HL-60 (cell line): ENCODE measurements around the gene IL17B.

ENCODE experiments used
- POLR2AphosphoS5 ChIP-seq: IDR thresholded peaks from 2 replicates; pipeline ENCODE4 v1.6.1; 2012; ENCODE audit warnings: low read depth
- TF ChIP-seq, protein P1 (sequence below): IDR thresholded peaks from one replicate; pipeline ENCODE4 v1.5.1; 2011; ENCODE audit warnings: low read length, control low read depth, inconsistent platforms; ENCODE audit not compliant: insufficient read depth

DNA sequence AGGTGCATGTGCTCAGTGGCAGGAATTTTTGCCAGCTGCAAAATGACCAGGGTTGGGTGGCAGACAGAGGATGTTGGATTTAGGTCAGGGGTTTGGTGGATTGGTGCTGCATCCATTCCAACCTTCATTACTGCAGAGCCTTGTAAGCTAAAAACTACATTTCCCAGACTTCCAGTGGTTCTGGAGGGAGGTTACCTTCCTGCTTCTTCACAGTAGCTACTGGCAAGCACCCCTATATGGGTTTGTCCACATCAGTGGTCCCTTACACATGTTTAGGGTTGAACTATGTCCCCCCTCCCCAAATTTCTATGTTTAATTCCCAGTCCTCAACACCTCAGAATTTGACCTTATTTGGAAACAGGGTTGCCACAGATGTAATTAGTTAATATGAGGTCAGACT is 20.7 kb upstream of the IL17B start:
- TF ChIP-seq, protein P1, sequence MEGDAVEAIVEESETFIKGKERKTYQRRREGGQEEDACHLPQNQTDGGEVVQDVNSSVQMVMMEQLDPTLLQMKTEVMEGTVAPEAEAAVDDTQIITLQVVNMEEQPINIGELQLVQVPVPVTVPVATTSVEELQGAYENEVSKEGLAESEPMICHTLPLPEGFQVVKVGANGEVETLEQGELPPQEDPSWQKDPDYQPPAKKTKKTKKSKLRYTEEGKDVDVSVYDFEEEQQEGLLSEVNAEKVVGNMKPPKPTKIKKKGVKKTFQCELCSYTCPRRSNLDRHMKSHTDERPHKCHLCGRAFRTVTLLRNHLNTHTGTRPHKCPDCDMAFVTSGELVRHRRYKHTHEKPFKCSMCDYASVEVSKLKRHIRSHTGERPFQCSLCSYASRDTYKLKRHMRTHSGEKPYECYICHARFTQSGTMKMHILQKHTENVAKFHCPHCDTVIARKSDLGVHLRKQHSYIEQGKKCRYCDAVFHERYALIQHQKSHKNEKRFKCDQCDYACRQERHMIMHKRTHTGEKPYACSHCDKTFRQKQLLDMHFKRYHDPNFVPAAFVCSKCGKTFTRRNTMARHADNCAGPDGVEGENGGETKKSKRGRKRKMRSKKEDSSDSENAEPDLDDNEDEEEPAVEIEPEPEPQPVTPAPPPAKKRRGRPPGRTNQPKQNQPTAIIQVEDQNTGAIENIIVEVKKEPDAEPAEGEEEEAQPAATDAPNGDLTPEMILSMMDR: no peak
- no peak for TF ChIP-seq POLR2AphosphoS5
